Measurements from ENCODE around the gene INPP5A. TPM values are rescaled to one million over a fixed set of nuclear protein-coding genes. Genes with fewer than 3 reads are reported as not detected.

INPP5A gene
- total and polyA plus RNA-seq, 10 of the 15 experiments (the other 5 are each of a cell fraction or from before 2014, with no cell fraction given): 0.52 to 15.0 (median 6.3) TPM

- no peak for DNase-seq (ENCODE audit: low read depth, low spot score)
- in situ Hi-C loops (cut with MboI): no loop called here
Measured at GRCh38 chr10:132715776-132716680, 178.4 kb downstream of the INPP5A start.

GRCh38 chr10:132716691-132717490, 179.3 kb downstream of the INPP5A start:
- H3K4me3 ChIP-seq: no peak overlapping the region
- H3K4me1 ChIP-seq (ENCODE audit: control insufficient read depth, insufficient read depth, low read length): no peaks in the 10 kb centered on the region
- FAIRE-seq (no peak), DNase-seq (ENCODE audit: low read depth, low spot score) (no peak), ATAC-seq (no peak)
- BruUV-seq (replicated peaks): no TSS peak
- no peak overlapping the region for H3K4me2 ChIP-seq (ENCODE audit: control insufficient read depth, insufficient read depth)
- intact Hi-C loops (cut with micrococcal nuclease; ENCODE audit: unreplicated experiment): loop anchor here (5.0 kb wide), 1 partner anchor 790 kb away; no protein-coding TSS in a partner anchor
- no peaks in the 10 kb centered on the region; the same call in 2 of the 3 replicates for H3K9me3 ChIP-seq (replicated peaks; ENCODE audit: control insufficient read depth, insufficient read depth, low read length)
- no peak overlapping the region for H2AFZ ChIP-seq (ENCODE audit: control insufficient read depth, low read depth, low read length)
- SMC1A ChIA-PET (ENCODE audit: uncharacterized antibody, unreplicated experiment): no interaction called here
- no peaks in the 10 kb centered on the region for H3K79me2 ChIP-seq (ENCODE audit: control insufficient read depth, insufficient read depth, low read length)
- H3K27ac ChIP-seq (ENCODE audit: control insufficient read depth, insufficient read depth): no peak overlapping the region
- CTCF ChIA-PET: no interaction called here
- in situ Hi-C loops (cut with MboI): no loop called here
- peaks cover 0 to 3% of the 10 kb centered on the region in 2 experiments; a peak in 2 of 4 replicates for H3K36me3 ChIP-seq (ENCODE audit: control insufficient read depth in 2 of 2, insufficient read depth in 2 of 2, low read length in 1 of 2)
- WGBS (ENCODE audit: insufficient coverage, insufficient replicate concordance, low lambda C conversion rate, missing lambda C conversion rate): 87% methylated on average over 20 of the region's 27 CpGs
- POLR2A ChIA-PET: no interaction called here
- no peaks in the 10 kb centered on the region for H3K27me3 ChIP-seq (replicated peaks in 1 of 2; ENCODE audit: control insufficient read depth in 2 of 2, insufficient read depth in 2 of 2, low read length in 1 of 2)
- no peak overlapping the region for H3K9ac ChIP-seq (ENCODE audit: control insufficient read depth, insufficient read depth, low read length)
- RAD21 ChIA-PET (ENCODE audit: unreplicated experiment): no interaction called here
- H4K20me1 ChIP-seq (ENCODE audit: control insufficient read depth, insufficient read depth): no peaks in the 10 kb centered on the region
- TF ChIP-seq ZNF622 (IDR thresholded peaks at IDR 0.05): no peak
- TF ChIP-seq CUX1 (IDR thresholded peaks at IDR 0.05; ENCODE audit: insufficient replicate concordance, low read depth, low read length): no peak
- no peak for TF ChIP-seq IKZF2 (IDR thresholded peaks at IDR 0.05)
- no peak for TF ChIP-seq MTA2 (IDR thresholded peaks at IDR 0.05; ENCODE audit: low read depth)
- no peak for TF ChIP-seq WRNIP1 (IDR thresholded peaks at IDR 0.05; ENCODE audit: borderline replicate concordance, low read depth, low read length)

More at GRCh38 chr10:132715776-132716680, 178.4 kb downstream of the INPP5A start:
- Histone ChIP-seq H3K27ac (ENCODE audit: control insufficient read depth, insufficient read depth) (no peak overlapping the region), H3K4me2 (ENCODE audit: control insufficient read depth, insufficient read depth) (no peak overlapping the region), H3K9ac (ENCODE audit: control insufficient read depth, insufficient read depth, low read length) (no peak overlapping the region), H3K36me3 (ENCODE audit: control insufficient read depth in 2 of 2, insufficient read depth in 2 of 2, low read length in 1 of 2) (peaks cover 0 to 3% of the 10 kb centered on the region in 2 experiments; a peak in 2 of 4 replicates), H3K9me3 (replicated peaks; ENCODE audit: control insufficient read depth, insufficient read depth, low read length) (no peaks in the 10 kb centered on the region; the same call in 2 of the 3 replicates), H3K27me3 (replicated peaks in 1 of 2; ENCODE audit: control insufficient read depth in 2 of 2, insufficient read depth in 2 of 2, low read length in 1 of 2) (no peaks in the 10 kb centered on the region), H3K4me1 (ENCODE audit: control insufficient read depth, insufficient read depth, low read length) (no peaks in the 10 kb centered on the region), H3K4me3 (no peak overlapping the region), H3K79me2 (ENCODE audit: control insufficient read depth, insufficient read depth, low read length) (no peaks in the 10 kb centered on the region), H2AFZ (ENCODE audit: control insufficient read depth, low read depth, low read length) (no peak overlapping the region), H4K20me1 (ENCODE audit: control insufficient read depth, insufficient read depth) (no peaks in the 10 kb centered on the region)
- CTCF ChIA-PET: no interaction called here
- no peak for FAIRE-seq
- intact Hi-C loops (cut with micrococcal nuclease; ENCODE audit: unreplicated experiment): loop anchor here (5.0 kb wide), 1 partner anchor 791 kb away; no protein-coding TSS in a partner anchor
- SMC1A ChIA-PET (ENCODE audit: uncharacterized antibody, unreplicated experiment): no interaction called here
- ATAC-seq: no peak
- POLR2A ChIA-PET: no interaction called here
- TF ChIP-seq NFIC (IDR thresholded peaks at IDR 0.05; ENCODE audit: low read depth, low read length): no peak
- no peak for TF ChIP-seq EP300 (IDR thresholded peaks at IDR 0.05; ENCODE audit: borderline replicate concordance in 1 of 2, control insufficient read depth in 1 of 2, low read depth in 2 of 2, low read length in 2 of 2)
- no peak for TF ChIP-seq TARDBP (IDR thresholded peaks at IDR 0.05; ENCODE audit: borderline replicate concordance)
- no peak for TF ChIP-seq WRNIP1 (IDR thresholded peaks at IDR 0.05; ENCODE audit: borderline replicate concordance, low read depth, low read length)
- TF ChIP-seq IKZF2 (IDR thresholded peaks at IDR 0.05): no peak
- 85% methylated on average over 47 of the region's 48 CpGs for WGBS (ENCODE audit: insufficient coverage, insufficient replicate concordance, low lambda C conversion rate, missing lambda C conversion rate)
- no TSS peak for BruUV-seq (replicated peaks)
- RAD21 ChIA-PET (ENCODE audit: unreplicated experiment): no interaction called here

Measured in GM12878 (cell line).